ENCODE data around the gene HAGH.

HAGH gene

GRCh38 chr16:1773703-1774447 lies 52.8 kb downstream of the HAGH start:
- no peak for DNase-seq (ENCODE audit: low spot score)

GRCh38 chr16:1772908-1773702 lies 53.5 kb downstream of the HAGH start, which contains the start of gene MRPS34:
MRPS34 (minus strand) TSS chr16:1773134; CDS start chr16:1773119, 15 bp downstream.
- peak; percentile 85 for DNase-seq (ENCODE audit: low spot score)

GRCh38 chr16:1772362-1772907 lies 54.2 kb downstream of the HAGH start, which contains the start of gene EME2:
EME2 (plus strand) TSS chr16:1772810; CDS start chr16:1773228, 418 bp downstream.
- DNase-seq (ENCODE audit: low spot score): peak; percentile 67

GRCh38 chr16:1771864-1772361 lies 54.7 kb downstream of the HAGH start:
- DNase-seq (ENCODE audit: low spot score): no peak

DNA sequence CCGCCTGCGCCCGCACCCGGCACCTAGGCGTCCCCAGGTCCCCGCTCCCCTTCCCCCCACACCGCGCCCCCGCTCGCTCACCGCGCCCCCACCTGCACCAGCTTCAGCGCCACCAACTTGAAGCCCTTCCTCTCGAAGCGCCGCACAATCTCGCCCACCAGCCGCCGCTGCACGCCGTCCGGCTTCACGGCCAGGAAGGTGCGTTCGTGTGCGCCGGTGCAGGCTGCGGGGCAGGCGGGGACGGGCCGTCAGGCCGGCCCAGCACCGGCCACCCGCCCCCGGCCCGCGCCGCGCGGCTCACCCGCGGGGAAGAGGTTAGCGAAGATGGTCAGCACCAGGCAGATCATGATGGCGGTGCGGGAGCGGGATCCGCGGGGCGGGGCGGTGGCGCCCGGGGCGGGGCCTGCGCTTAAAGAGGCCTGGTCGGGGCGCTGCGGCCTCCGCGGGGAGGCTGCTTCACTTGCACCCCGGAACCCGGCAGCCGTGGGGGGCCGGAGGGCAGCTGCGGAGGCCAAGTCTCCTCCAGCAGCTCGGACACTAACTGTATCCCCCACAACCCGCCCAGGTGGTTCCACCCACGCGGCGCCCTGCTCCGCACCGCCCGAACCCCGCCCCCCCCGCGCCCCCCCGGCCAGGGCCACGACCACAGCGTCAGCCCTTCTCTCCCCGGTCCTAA lies 55.3 kb downstream of the HAGH start, which contains the start of gene NME3:
TSS of gene NME3 (minus strand) at position 356 of the 676 bp plus-strand sequence. CDS start at position 347, 9 bp downstream.
- DNase-seq (ENCODE audit: low spot score): peak; percentile 77

DNA sequence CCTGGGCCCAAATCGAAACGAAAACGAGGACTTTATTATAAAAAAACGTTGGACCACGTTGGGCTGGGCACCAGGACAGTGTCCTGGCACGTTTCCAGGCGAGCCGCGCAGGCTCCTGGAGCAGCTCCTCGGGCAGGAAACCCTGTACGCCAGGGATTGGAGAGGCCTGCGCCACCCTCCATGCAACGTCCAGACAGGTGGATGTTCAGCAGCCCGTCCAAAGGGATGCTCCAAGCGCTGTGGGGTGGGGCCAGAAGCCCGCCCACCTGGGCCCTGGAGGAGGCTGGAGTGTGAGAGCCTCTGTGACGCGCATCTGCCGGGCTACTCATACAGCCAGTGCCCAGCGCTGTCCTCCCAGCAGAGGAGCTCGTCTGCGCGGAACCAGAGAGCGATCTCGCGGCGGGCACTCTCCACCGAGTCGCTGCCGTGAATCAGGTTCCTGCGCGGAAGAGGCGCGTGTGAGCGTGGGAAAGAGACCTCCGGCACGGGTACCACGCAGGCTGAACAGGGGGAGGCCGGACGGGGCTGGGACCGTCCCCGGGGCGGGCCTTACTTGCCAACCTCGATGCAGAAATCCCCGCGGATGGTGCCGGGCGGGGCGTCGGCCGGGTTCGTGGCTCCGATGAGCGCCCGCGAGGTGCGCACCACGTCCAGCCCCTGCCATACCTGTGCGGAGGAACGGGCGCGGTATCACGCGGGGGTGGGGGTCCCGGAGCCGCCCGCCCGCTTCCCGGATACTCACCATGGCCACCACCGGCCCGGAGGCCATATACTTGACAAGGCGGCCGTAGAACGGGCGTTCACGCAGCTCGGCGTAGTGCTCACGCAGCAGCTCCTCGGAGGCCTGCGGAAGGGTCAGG lies 56.1 kb downstream of the HAGH start:
- peak; percentile 34 for DNase-seq (ENCODE audit: low spot score)

DNA sequence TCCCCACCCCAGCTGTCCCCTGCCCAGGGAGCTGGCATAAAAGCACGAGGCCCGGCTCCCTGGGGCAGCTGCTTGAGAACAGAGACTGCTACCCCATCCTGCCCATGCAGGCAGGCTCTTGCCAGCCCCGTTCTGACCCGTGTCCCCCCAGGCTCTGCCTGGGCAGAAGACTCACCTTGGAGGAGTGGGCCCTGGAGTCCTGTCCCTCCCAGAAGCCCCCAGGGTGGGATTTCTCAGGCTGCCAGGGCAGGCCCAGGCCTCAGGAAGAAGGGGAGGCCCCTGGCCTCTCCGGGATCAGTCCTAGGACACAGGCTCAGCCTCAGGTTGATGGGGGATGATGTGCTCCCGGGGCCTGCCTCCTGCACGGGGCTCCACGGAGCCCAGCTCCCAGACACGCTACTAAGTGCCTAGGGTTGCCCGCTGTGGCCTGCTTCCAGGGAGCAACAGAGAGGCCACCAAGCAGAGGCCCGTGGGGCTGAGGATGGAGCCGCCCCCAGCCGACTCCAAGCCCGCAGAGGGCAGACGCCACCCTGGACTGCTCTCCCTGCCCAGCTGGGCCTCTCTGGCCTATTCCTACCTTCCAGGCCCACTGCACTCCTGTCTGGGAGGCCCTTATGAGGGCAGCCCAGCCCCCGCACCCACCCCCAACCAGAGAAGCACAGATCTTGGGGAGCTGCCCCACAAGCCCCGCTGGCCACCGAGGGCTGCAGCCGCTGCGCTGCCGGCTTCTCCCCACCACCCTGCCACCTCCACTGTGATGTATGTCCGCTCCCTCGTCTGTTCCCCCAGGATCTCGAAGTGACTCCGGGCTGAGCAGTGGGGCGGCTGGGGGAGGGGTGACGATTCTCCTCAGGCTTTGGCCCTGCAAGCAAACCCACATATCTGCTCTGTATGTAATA lies 57.0 kb downstream of the HAGH start:
- no peak for DNase-seq (ENCODE audit: low spot score)

GRCh38 chr16:1768767-1769401 lies 57.7 kb downstream of the HAGH start:
- DNase-seq (ENCODE audit: low spot score): no peak

GRCh38 chr16:1768061-1768766 lies 58.4 kb downstream of the HAGH start:
- DNase-seq (ENCODE audit: low spot score): no peak

- no peak for DNase-seq (ENCODE audit: low spot score)
Observed at GRCh38 chr16:1767116-1767994, 59.3 kb downstream of the HAGH start.

DNA sequence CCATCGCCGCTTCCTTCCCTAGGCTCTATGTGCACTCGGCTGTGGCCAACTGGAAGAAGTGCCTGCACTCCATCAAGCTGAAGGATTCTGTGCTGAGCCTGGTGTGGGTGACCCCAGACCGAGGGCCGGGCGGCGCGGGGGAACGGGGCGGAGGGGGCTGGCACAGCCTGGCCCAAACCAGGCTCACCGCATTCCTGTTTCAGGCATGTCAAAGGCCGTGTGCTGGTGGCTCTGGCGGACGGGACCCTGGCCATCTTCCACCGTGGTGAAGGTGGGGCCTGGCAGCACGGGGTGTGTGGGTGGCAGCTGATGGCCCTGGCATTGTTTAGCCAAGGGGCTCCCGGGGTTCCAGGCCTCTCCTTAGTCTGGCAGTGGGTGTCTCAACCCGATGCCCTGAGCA lies 59.9 kb downstream of the HAGH start:
- no peak for DNase-seq (ENCODE audit: low spot score)

- DNase-seq (ENCODE audit: low spot score): no peak
Observed at GRCh38 chr16:1766231-1766630, 60.4 kb downstream of the HAGH start.

GRCh38 chr16:1765826-1766225 lies 60.8 kb downstream of the HAGH start:
- no peak for DNase-seq (ENCODE audit: low spot score)

DNA sequence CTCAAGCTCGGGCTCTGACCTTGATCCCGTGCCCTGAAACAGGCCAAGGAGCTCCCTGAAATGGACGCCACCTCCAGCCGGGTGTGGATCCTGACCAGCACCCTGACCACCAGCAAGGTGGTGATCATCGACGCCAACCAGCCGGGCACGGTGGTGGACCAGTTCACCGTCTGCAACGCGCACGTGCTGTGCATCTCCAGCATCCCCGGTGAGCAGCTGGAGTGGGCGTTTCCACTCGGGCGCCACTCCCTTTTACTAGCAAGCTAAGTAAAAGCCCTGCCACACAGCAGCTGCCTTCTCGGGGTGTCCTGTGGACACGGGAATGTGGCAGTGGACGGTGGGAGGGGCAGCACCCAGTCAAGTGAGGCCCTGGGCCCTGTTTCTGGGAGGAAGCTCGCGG lies 61.7 kb downstream of the HAGH start:
- no peak for DNase-seq (ENCODE audit: low spot score)

- DNase-seq (ENCODE audit: low spot score): no peak
Observed at GRCh38 chr16:1763521-1764511, 62.8 kb downstream of the HAGH start.

- DNase-seq (ENCODE audit: low spot score): no peak
Observed at GRCh38 chr16:1762879-1763520, 63.6 kb downstream of the HAGH start.
